HK-2 (cell line): Measurements from ENCODE around the gene CHCHD1.
"Not testable (repeated sequence)": the region's sequence is repeated elsewhere in the genome, so short reads cannot be mapped to it uniquely, and the experiment has no call there.

Experiments used
- DNase-seq: peaks from one replicate; pipeline ENCODE4 v3.0.0-alpha.2; 2018; ENCODE audit not compliant: unreplicated experiment

Gene CHCHD1

DNA sequence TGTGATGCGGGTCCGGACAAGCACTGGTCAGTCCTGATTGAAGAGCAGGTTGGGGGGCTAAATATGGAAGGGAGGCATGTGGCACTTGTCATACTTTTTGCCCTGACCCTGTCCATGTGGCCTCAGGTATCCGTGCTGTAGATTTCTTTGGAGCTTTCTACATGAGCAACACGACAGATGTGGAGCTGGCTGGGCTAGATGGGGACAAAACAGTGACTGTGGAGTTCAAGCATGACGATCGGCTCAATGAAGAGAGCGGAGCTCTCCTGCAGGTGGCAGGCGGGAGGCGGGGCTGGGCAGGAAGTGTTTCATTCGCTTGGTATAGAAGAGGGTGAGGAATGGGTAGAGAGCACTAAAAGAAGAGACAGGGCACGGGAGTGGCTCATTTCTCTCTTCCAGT, 13.0 kb upstream of the CHCHD1 start:
- no peak for DNase-seq

DNA sequence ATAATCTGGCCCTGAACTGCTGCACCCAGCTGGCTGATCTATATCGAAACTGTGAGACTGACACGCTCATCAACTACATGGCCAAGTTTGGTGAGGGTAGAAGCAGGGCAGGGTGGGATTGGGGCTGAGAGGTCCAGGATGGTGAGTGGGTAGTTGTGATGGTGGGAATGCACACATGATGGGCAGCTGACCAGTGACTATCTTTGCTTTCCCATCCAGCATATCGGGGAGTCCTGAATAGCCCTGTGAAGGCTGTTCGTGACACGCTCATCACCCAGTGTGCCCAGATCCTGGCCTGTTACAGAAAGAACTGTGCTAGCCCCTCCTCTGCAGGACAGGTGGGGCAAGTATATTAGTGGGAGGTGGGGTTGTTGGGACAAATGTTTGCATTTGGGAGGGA, 12.5 kb upstream of the CHCHD1 start:
- no peak for DNase-seq

DNA sequence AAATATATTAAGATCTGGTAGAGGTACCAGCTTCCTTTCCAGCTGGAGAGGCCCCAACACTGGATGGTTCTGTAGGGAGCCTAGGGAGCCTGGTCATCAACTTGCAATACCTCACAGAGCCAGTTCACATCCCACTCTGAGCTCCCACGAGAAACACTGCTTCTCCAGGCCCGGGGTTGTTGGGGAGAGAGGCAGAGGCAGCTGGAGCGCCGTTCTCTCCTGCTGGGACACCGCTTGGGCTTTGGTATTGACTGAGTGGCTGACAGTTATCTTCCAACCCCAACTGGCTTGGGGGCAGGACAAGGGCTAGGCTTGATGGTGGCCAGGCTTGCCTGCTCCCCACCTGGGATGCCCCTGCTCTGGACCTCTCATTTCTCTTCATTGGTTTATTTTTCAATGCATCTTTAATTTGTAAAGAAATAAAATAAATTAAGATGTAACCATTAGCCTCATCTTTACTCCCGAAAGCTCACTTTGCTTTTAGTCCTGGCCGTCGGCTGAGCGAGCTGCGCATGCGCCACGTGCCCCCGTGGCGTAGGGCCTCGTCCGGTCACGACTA, 10.0 kb upstream of the CHCHD1 start:
- DNase-seq, result no peak

DNA sequence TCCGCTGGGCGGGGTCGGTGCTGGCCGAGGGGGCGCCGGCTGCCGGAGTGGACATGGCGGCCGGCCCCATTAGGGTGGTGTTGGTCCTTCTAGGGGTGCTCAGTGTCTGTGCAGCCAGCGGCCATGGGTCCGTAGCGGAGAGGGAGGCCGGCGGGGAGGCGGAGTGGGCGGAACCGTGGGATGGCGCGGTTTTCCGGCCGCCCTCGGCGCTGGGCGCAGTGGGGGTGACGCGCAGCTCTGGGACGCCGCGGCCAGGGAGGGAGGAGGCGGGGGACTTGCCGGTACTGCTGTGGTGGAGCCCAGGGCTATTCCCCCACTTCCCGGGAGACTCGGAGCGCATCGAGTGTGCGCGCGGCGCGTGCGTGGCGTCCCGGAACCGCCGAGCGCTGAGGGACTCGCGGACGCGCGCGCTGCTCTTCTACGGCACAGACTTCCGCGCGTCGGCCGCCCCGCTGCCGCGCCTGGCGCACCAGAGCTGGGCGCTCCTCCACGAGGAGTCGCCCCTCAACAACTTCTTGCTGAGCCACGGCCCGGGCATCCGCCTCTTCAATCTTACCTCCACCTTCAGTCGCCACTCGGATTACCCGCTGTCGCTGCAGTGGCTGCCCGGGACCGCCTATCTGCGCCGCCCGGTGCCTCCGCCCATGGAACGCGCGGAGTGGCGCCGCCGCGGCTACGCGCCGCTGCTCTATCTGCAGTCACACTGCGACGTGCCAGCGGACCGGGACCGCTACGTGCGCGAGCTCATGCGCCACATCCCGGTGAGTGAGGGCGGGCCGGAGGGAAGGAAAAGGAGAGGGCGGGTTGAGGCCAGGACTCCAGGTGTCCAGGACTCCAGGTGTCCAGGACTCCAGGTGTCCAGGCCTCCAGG, 9.3 kb upstream of the CHCHD1 start:
- peak; percentile 93 for DNase-seq

DNA sequence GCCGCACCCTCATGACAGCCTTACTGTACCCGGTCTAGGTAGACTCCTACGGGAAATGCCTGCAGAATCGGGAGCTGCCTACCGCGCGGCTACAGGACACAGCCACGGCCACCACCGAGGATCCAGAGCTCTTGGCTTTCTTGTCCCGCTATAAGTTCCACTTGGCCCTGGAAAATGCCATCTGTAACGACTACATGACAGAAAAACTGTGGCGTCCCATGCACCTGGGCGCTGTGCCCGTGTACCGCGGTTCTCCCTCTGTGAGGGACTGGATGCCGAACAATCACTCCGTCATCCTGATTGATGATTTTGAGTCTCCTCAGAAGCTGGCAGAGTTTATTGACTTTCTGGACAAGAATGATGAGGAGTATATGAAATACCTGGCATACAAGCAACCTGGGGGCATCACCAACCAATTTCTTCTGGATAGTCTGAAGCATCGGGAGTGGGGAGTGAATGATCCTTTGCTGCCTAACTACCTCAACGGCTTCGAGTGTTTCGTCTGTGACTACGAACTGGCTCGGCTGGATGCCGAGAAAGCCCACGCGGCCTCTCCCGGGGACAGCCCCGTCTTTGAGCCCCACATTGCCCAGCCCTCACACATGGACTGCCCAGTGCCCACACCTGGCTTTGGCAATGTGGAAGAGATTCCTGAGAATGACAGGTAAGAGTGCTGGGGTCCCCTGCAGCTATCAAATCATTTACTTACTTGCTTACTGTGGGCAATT, 8.5 kb upstream of the CHCHD1 start:
- no peak for DNase-seq

DNA sequence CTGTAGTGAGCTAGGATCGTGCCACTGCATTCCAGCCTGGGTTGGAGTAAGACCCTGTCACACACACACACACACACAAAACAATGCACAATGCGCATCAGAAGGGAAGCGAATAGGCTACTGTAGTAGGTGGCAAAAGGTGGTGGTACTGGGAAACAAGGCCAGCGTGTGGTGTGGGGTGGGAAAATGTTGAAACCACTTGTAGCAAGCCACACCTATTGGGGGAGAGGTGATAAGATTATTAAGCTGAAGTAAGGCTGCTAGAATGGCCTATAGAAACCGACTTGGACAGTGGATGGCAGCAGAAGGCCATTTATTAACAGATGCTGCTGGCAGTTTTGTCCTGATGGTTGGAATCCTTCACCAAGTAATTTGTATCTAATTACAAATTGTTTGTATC, 7.2 kb upstream of the CHCHD1 start:
- DNase-seq, result no peak

DNA sequence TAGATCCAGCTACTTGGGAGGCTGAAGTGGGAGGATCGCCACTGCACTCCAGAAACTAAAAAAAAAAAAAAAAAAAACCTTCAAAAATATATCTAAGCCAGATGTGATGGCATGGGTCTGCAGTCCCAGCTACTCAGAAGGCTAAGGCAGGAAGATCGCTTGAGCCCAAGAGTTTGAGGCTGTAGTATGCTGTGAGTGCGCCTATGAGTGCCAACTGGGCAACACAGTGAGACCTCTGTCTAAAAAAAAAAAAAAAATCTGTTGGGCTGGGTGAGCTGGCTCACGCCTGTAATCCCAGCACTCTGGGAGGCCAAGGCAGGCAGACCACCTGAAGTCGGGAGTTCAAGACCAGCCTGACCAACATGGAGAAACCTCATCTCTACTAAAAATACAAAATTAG, 2.8 kb upstream of the CHCHD1 start:
- DNase-seq, result no peak

DNA sequence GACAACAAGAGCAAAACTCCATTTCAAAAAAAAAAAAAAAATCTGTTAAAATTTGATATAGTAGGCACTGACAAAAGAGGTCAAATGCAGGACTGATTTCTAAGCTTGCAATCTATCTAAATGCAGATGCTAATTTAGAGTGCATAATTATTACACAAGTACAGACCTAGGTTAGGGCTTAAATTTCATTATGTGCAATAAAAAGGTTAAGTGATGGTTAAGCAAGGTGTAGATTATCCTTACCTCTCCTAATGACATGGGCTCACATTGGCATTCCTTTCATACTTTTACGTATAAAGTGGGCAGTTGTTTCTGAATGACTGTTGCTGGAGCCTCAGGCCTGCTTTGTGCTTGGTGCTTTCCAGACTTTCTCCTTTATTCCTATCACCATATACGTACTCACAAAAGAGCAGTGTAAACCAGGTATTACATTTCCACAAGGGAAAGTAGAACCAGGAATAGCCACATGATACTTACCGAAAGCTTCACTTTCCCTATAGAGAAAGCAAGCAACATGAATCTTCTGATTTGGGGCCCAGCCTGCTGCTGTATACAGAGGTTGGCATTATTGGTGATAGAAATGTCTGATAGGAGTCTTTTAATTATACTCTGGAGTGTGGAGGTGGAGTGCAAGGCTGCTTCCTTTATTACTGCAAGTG, 2.2 kb upstream of the CHCHD1 start:
- DNase-seq, result no peak

DNA sequence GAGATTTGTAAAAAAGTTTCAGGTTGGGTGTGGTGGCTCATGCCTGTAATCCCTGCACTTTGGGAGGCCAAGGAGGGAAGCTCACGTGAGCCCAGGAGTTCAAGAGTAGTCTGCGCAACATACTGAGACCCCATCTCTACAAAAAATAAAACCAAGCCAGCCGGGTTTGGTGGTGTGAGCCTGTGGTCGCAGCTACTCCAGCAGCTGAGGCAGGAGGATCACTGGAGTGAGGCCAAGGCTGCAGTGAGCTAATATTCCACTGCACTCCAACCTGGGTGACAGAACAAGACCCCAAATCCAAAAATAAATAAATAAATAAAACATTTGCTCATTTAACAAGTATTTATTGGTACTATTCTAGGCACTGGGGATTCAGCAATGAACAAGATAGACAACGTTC, 1.5 kb upstream of the CHCHD1 start:
- no peak for DNase-seq

DNA sequence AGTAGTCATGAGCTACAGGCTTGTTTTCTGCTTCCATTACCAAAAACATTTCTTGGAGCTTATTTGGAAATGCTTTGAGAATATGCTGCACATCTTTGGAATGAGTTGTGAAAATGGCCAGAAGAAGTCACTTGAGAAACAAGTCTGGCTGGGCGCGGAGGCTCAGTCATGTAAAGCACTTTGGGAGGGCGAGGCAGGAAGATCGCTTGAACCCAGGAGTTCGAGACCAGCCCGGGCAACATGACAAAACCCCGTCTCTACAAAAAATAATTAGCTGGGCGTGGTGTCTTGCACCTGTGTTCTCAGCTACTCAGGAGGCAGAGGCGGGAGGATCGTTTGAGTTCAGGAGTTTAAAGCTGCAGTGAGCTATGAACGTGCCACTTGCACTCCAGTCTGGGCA, 882 bp upstream of the CHCHD1 start:
- DNase-seq, result no peak

DNA sequence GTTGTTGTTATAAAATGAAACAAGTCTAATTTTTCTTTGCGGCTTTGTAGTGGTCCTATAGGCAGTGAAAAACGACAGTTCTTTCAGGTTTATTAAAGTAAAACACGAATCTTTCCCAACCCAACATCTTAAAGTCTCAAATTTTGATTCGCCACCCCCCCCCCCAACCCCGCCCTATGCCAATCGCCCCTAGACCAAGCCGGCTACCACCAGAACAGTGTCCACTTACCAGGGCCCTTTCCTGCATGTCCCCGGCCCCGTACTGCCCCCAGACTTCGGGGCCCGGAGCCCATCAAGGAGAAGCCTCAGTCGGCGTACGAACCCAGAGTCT, 335 bp upstream of the CHCHD1 start:
- DNase-seq, result no peak

DNA sequence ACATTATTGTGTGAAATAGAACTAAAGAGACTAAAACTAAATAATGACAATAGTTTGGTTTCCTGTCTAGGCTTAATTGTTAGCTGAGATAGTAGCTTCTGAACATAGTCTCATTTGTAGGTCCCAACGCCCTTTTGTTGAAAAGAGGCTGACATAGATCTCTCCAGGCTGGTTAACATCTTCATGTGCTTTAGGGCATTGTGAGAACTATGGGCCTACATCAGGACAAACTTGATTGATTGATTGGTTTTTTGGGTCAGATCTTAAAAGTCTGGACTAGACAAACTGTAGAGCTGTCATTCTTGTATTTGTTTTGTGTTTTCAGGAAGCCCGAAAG, 869 bp downstream of the CHCHD1 start:
- DNase-seq, result no peak

DNA sequence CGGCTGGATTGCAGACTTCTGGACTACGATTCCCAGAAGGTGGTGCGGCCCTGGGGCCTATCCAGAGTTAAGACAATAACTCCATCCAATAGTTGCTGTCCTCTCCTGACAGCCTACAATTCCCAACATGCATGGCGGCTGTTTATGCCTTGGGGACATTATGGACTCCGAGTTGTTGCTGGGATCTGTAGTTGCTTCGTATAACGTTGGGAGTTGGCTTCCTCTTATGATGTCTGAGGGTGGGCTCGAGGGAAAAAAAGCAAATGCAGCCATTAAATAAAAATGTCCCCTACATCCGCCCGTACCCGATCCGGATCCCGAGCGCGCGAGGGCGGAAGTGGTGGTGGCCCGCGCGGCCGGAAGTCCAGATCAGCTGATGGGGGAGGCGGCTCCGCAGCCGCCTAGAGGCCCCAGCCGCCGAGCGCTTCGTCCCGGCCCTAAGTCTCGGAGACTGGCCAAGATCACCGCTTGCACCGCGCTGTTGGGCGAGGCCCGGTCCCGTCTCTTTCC, 3.4 kb downstream of the CHCHD1 start, which contains the start of gene ZSWIM8:
Gene ZSWIM8, plus strand, starts transcription at position 396 of the 510 bp plus-strand sequence. CDS start 273 bp downstream, outside the sequence.
- peak; percentile 90 for DNase-seq

DNA sequence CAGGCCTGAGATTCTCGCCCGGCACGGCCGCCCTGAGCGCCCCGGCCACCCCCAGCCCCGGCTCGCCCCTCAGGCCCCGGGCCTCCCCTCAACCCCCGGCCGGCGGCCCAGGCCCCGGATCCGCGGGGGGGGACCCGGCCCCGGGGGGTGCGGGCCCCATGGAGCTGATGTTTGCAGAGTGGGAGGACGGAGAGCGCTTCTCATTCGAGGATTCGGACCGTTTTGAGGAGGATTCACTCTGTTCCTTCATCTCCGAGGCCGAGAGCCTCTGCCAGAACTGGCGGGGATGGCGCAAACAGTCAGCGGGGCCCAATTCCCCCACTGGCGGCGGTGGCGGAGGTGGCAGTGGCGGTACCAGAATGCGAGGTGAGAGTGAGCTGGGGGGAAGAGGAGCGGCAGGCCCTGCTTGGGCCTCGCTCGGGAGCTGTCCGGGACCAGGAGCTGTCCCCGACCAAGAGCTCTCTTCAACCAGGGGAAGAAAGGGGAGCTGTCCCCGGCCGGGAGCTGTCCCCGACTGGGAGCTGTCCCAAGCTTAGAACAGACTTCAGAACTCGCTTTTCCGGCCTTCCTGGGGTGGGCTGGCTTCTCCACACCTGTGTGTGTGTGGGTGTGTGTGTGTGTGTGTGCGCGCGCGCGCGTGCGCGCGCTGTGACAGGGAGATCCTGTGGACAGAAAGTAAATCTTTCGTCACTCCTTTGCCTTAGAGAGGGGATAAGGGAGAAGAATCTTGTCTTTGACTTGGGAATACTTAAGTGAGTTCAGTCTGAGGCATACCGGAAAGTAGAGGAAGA, 4.1 kb downstream of the CHCHD1 start:
- DNase-seq, result peak; percentile 73

DNA sequence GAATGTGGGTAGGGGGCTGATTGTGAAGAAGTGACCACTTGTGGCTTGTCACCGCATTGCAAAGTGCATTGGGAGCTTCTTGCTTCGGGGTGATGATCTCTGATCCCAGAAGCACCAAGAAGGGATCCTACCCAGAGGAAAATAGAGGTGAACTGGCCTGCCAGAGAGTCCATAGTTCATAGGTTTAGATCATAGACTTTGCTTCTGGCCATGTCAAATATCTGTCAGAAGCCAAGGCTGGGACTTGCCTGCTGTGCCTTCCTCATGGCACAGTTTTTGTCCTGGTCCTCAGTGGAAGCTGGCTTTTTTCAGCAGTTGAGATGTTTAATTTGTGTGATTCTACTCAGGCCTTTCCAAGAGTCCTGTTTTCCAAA, 4.7 kb downstream of the CHCHD1 start:
- DNase-seq, result no peak

DNA sequence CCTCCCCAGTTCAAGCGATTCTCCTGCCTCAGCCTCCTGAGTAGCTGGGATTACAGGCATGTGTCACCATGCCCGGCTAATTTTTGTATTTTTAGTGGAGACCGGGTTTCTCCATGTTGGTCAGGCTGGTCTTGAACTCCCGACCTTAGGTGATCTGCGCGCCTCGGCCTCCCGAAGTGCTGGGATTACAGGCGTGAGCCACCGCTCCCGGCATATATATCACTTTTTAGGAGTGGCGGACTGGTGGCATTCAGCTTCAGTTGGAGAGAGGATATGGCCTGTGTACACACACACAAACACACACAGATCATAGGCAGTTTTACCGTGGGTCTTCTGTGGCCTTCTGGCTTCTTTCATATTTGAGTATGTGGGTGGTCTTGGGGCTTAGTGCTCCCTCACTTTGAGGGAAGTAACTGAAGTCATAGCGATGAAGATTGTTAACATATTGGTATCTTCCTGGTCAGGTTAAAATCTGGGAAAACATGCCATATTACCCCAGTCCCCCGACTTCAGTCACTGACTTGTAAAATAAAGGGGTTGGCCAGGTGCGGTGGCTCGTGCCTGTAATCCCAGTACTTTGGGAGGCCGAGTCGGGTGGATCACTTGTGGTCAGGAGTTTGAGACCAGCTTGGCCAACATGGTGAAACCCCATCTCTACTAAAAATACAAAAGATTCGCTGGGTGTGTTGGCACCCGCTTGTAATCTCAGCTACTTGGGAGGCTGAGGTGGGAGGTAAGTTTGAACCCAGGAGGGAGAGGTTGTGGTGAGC, 5.4 kb downstream of the CHCHD1 start:
- not testable (repeated sequence) for DNase-seq

DNA sequence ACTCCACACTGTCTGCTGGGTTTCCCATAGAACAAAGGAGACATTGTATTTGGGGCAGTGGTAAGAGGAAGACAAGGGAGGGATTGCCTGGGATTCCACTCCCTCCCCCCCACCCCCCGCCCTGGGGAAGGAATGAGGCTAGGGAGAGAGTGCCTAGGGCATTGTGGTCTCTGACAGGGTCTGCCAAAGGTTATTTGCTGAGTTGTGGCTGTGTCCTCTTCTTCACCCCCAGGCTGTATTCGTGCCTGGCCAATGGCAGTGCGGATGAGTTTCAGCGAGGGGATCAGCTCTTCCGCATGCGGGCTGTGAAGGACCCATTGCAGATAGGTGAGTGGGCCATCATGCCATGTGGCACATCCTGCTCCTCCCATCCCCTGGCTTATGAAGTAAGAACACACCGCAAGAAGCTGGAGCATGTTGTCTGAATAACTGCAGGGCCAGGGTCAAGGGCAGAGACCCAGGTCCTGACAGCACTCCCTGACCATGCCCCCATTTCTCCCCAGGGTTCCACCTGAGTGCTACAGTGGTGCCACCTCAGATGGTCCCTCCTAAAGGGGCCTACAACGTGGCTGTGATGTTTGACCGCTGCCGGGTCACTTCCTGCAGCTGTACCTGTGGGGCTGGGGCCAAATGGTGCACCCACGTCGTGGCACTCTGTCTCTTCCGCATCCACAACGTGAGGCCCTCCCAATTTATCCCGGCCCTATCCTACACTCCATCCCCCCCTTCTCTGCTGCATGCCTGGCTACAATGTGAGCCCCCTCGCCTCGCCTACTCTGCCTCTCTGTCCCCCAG, 7.2 kb downstream of the CHCHD1 start:
- no peak for DNase-seq

DNA sequence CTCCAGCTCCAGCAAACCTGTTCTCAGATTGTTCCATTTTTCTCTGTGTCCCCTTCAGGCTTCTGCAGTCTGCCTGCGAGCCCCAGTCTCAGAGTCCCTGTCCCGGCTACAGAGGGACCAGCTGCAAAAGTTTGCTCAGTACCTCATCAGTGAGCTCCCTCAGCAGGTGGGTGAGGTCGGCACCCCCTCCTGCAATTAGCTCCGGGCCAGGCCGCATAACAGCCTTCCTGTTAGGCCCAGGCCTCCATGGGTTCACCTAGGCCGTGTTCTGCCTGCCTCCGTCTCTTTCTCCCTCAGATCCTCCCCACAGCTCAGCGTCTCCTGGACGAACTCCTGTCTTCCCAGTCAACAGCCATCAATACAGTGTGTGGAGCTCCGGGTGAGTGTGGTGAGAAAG, 7.8 kb downstream of the CHCHD1 start:
- DNase-seq, result no peak

DNA sequence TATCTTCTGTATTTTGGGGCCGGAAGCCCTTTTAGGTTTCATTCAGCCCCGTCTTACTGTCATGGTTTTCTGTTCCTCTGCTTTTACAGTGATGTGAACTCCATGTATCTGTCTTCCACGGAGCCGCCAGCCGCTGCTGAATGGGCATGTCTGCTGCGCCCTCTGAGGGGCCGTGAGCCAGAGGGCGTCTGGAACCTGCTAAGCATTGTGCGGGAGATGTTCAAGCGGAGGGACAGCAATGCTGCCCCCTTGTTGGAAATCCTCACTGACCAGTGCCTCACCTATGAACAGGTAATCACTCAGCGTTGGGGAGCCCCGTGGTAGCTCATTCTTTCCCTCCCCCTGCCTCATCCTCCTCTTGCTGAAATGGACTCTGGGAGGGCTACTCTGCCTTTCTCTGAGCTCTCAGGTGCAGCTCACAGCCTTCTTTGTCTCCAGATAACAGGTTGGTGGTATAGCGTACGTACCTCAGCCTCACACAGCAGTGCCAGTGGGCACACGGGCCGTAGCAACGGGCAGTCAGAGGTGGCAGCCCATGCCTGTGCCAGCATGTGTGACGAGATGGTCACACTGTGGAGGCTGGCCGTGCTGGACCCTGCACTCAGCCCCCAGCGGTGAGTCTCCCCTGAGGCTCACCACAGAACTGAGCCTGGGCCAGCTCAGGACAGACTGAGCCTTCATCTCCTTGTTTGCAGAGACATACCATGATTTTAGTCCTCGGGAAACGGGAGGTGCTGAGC, 9.2 kb downstream of the CHCHD1 start:
- DNase-seq, result no peak
